Activated T-helper 9 cell treated with anti-CD3 and anti-CD28 coated beads, Interleukin-2, amount 50 U/mL, for 16 hours (primary cell): ENCODE data around the gene RBM15B.
"Not testable (repeated sequence)": the region's sequence is repeated elsewhere in the genome, so short reads cannot be mapped to it uniquely, and the experiment has no call there.

Source experiments
- DNase-seq: peaks from one replicate; pipeline ENCODE4 v3.0.0-alpha.2; 2020; ENCODE audit warnings: low read depth

RBM15B gene

GRCh38 chr3:51378726-51379125, 12.4 kb upstream of the RBM15B start:
- DNase-seq, result no peak

DNA sequence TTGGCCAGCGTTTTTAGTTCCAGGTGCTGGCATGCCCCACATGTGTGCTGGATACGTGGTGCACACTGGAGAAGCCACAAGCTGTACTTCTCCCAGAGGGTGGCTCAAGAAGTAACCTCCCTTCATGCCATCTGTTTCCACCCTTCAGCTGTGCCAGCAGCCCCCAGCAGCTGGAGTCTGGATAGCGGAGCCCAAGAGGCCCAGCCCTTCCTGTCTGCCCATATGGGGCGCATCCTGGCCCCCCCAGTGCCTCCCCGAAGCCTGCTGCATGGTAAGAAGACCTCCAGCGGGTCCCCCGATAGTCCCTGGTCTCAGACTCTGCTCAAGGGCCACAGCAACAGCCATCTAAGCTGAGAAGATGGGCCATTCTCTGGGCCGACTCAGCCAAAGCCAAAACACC, 11.8 kb upstream of the RBM15B start:
- no peak for DNase-seq

- DNase-seq, result no peak
Observed at GRCh38 chr3:51379746-51380455, 11.2 kb upstream of the RBM15B start.

DNA sequence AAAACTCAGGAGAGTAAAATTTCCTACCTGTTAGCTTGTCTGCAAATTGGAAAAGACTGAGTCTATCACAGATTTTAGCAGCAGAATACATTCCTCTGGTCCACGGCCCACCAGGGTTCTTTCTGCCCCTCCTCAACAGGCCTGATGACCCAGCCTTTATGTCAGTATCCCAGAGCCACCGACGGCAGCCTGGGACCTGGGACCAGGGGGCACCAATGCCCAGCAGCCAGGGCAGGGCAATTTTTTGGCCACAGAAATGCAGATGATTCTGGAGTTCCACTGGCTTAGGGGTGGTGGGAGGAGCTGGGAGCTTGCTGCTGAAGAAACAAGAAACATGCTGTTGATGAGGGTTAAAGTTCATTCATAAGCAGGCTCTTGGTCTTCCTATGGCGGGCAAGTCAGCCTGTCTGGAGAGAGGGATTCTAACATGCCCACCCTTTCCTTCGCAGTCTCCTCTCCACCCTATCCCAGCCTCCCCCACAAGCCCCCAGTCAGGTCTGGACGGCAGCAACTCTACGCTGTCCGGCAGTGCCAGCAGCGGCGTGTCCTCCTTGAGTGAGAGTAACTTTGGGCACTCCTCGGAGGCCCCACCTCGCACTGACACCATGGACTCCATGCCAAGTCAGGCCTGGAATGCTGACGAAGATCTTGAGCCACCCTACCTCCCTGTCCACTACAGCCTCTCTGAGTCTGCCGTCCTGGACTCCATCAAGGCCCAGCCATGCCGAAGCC, 10.3 kb upstream of the RBM15B start:
- no peak for DNase-seq

DNA sequence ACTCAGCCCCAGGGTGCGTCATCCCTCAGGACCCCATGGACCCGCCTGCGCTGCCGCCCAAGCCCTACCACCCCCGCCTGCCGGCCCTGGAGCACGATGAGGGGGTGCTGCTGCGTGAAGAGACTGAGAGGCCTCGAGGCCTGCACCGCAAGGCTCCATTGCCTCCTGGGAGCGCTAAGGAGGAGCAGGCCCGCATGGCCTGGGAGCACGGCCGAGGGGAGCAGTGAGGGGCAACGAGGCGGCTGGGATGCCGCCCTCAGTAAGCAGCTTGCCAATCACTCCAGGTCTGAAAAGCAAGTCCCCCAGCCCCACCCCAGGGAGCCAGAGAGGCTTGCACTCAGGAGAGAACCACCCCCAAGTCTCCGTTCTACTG, 9.8 kb upstream of the RBM15B start:
- DNase-seq, result no peak

- no peak for DNase-seq
Observed at GRCh38 chr3:51382076-51382745, 8.9 kb upstream of the RBM15B start.

- no peak for DNase-seq
Observed at GRCh38 chr3:51382947-51383578, 8.0 kb upstream of the RBM15B start.

- DNase-seq, result no peak
Observed at GRCh38 chr3:51384055-51384725, 6.9 kb upstream of the RBM15B start.

GRCh38 chr3:51384726-51385473, 6.2 kb upstream of the RBM15B start, which contains the start of gene MANF:
Gene MANF (plus strand): TSS chr3:51385291. CDS start chr3:51385343, 52 bp downstream.
- DNase-seq, result peak; percentile 96

DNA sequence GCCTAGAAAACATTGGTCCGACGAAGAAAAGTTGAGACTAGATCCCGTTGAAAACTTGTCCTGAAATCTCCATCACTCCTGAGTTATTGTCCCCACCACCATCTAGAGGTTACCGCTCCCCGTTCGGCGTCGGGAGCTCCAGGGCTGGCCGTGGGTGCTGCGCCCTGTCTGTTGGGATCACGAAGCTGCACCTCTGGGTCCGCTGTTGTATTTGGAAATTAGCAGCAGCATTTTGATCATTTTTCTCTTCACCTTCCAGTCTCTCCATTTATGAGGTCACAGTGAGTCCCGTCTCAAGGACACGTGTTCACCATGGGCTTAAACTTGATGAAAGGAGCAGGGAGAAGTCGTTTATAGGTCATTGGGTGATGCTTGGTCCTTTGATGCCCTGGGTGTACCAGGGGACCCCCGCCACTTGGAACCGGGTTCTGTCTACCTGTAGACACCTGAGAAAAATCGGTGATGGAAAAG, 5.4 kb upstream of the RBM15B start:
- no peak for DNase-seq

- no peak for DNase-seq
Observed at GRCh38 chr3:51386159-51386851, 4.8 kb upstream of the RBM15B start.

- DNase-seq, result no peak
Observed at GRCh38 chr3:51386852-51387229, 4.2 kb upstream of the RBM15B start.

DNA sequence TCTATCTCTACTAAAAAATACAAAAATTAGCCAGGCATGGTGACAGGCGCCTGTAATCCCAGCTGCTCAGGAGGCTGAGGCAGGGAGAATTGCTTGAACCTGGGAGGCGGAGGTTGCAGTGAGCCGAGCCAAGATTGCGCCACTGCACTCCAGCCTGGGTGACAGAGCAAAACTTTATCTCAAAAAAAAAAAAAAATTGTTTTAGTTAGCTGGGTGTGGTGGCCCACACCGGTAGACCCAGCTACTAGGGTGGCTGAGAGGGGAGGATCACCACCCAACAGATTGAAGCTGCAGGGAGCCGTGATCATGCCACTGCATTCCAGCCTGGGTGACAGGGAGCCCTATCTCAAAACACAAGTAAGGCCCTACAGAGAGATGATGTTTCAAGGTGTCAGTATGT, 3.8 kb upstream of the RBM15B start:
- not testable (repeated sequence) for DNase-seq

DNA sequence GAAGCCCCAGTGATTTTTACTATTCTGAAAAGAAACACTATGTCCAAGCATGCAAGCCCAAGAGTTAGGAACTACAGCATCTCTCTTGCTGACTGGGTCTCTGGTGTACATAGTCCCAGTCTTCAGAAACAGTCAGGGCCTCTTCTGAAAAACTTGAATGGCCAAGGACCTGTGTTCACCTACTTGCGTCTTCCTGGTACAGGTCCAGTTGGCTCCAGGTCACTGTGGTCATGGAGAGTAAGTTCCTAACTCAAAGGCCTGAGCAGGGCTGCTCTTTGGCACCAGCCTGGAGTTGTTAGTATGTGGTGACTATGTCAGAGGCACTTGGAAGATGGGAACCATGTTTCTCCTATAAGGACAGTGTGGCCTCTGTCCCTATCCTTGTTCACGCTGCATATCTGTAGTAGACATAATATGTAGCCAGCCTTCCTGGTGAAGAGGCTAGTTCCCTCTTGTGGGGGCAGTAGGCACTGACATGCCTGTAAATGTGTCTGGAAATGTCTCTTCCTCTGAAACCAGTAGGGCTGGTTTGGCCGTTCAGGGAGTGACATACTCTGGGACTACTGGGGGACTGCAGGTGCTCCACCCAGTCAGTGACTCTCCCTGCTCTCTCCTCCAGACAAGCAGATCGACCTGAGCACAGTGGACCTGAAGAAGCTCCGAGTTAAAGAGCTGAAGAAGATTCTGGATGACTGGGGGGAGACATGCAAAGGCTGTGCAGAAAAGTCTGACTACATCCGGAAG, 2.6 kb upstream of the RBM15B start:
- DNase-seq, result no peak

GRCh38 chr3:51389423-51390183, 1.5 kb upstream of the RBM15B start:
- peak; percentile 45 for DNase-seq

- DNase-seq, result no peak
Observed at GRCh38 chr3:51390246-51391074, 625 bp upstream of the RBM15B start.

GRCh38 chr3:51391566-51392354, 675 bp downstream of the RBM15B start:
- DNase-seq, result peak; percentile 38
